Mucosa of descending colon (tissue), 3 donors: Measurements from ENCODE around the gene POLR3A. TPM values are rescaled to one million over a fixed set of nuclear protein-coding genes. Genes with fewer than 3 reads are reported as not detected.

Experiments
- ATAC-seq: fragments of 200-7000 bp; cut with Tn5 transposase; one replicate; pipeline ENCODE4 v1.9.1; 2020; ENCODE audit warnings: mild to moderate bottlenecking, moderate library complexity
- DNase-seq, 3 donors: peaks; one replicate each; pipeline ENCODE4 v3.0.0-alpha.2; 2020
- H3K36me3 ChIP-seq: fragments of 200-600 bp; one replicate; pipeline ENCODE4 v1.8.0; 2021; ENCODE audit warnings: low read depth, mild to moderate bottlenecking
- H3K4me1 ChIP-seq: fragments of 200-600 bp; one replicate; pipeline ENCODE4 v1.8.0; 2021; ENCODE audit warnings: low read depth, mild to moderate bottlenecking
- H3K4me3 ChIP-seq: fragments of 200-600 bp; one replicate; pipeline ENCODE4 v1.8.0; 2021; ENCODE audit warnings: mild to moderate bottlenecking
- H3K9me3 ChIP-seq: fragments of 200-600 bp; one replicate; pipeline ENCODE4 v1.8.0; 2021; ENCODE audit warnings: mild to moderate bottlenecking
- intact Hi-C, 2 donors: fragments of 100-400 bp; cut with DNase I in 1 of 2; cut with micrococcal nuclease in 1 of 2; formaldehyde crosslinking; loops; one replicate each; pipeline versions ENCODE4 v1.11.0 to v1.11.1; 2022; cut with DNase I, micrococcal nuclease
- total RNA-seq, 3 donors: library from RNA; stranded (reverse); fragmentation: NEBNext Ultra II Directional in 2 of 3; extraction: Animal tissue kit (Norgen Biotek cat#: 25700) in 2 of 3; gene quantifications; one replicate each; pipeline versions ENCODE4 v1.2.1 to v1.2.4, GENCODE V29; 2021 to 2023
- TF ChIP-seq, protein P1 (sequence below): fragments of 200-600 bp; IDR thresholded peaks from one replicate; pipeline ENCODE4 v1.8.0; 2022; ENCODE audit warnings: antibody characterized with exemption, mild to moderate bottlenecking
- donor health status: DM: no; HTN: no; CAD: no; lungs with moderate emphysema.
- donor health status: DM: no; HTN: no; CAD: no.
- donor health status: DM: no; HTN: yes; CAD: no.

Gene POLR3A
- total RNA-seq, 3 donors from 2014 or later: 13.9 to 14.1 (median 14.1) TPM

DNA sequence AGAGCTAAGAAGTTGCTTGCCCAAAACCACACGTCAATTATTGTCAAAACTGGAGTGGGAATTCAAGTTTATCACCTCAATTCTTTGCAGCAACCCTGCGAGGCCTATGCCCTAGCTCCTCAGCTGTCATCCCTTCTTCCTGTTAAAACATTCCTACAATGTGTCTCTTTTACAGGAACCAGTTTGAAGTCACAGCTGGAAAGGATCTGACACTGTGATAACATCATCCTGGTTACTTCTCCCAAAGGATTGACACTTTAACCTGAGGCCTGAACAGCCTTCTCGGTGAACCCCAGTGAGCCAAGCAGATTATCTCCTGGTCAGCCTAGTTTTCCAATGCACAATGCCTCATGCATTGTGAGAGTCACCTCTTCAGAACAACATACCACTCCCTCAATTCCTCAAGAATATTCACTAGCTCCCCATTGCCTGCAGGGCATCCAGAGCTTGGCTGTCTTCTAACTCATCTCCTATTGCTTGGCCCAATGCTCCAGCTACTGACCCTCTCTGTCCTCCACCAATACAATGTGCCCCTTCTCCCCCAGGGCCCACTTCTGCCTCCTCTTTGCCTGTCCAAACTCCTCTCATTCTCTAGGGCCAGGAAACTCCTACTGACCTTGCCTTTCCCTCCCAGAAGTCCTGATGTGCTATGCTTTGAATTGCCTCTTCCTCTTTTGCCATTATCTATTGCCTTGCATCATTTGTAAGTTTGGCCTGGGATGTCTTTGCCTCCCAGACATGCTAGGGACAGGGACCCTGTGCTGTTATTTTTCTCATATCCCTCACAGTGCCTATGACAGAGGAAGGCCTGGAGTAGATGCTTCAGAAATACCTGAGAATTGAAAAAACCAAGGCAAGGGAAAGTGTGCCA, 92.4 kb downstream of the POLR3A start:
- no peaks in the 10 kb centered on the region for H3K4me1 ChIP-seq
- intact Hi-C loops: no loop called here
- no peak for ATAC-seq

DNA sequence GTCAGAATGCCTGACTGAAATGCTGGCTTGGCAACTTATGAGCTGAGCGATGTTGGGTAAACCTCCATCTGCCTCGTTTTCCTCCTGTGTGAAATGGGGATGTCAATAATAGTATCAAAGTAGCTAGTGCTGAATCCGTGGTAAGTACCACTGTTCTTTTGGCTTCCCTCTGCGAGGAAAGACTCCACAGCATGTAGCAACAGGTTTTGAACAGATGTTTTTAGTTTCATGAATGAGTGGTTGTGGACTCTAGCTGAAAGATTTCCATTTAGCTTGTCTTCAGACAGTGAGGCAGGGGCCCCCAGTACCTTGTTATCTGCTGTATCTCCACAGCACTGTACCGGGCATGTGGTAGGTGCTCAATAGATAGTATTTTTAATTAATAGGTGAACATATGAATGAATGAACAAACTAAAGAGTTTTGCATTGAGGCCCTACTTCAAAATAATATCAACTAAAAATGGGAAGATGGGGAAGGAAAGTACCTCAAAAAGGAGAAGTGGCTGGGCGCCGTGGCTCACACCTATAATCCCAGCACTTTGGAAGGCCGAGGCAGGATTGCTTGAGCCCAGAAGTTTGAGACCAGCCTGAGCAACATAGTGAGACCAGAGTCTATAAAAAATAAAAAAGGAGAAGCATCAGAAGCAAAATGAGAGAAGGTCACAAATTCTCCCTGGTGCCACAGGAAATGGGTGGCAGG, 97.1 kb downstream of the POLR3A start:
- TF ChIP-seq, protein P1, sequence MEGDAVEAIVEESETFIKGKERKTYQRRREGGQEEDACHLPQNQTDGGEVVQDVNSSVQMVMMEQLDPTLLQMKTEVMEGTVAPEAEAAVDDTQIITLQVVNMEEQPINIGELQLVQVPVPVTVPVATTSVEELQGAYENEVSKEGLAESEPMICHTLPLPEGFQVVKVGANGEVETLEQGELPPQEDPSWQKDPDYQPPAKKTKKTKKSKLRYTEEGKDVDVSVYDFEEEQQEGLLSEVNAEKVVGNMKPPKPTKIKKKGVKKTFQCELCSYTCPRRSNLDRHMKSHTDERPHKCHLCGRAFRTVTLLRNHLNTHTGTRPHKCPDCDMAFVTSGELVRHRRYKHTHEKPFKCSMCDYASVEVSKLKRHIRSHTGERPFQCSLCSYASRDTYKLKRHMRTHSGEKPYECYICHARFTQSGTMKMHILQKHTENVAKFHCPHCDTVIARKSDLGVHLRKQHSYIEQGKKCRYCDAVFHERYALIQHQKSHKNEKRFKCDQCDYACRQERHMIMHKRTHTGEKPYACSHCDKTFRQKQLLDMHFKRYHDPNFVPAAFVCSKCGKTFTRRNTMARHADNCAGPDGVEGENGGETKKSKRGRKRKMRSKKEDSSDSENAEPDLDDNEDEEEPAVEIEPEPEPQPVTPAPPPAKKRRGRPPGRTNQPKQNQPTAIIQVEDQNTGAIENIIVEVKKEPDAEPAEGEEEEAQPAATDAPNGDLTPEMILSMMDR: no peak
- intact Hi-C loops: no loop called here
- H3K9me3 ChIP-seq: no peaks in the 10 kb centered on the region
- H3K4me3 ChIP-seq: no peak overlapping the region
- no peaks in the 10 kb centered on the region for H3K36me3 ChIP-seq
- DNase-seq: no peak
- H3K4me1 ChIP-seq: no peaks in the 10 kb centered on the region
- no peak for ATAC-seq

More for the DNA sequence above, 92.4 kb downstream of the POLR3A start:
- Histone ChIP-seq H3K9me3 (no peaks in the 10 kb centered on the region), H3K36me3 (no peaks in the 10 kb centered on the region), H3K4me3 (no peak overlapping the region)
- TF ChIP-seq, protein P1: no peak
- no peak for DNase-seq

DNA sequence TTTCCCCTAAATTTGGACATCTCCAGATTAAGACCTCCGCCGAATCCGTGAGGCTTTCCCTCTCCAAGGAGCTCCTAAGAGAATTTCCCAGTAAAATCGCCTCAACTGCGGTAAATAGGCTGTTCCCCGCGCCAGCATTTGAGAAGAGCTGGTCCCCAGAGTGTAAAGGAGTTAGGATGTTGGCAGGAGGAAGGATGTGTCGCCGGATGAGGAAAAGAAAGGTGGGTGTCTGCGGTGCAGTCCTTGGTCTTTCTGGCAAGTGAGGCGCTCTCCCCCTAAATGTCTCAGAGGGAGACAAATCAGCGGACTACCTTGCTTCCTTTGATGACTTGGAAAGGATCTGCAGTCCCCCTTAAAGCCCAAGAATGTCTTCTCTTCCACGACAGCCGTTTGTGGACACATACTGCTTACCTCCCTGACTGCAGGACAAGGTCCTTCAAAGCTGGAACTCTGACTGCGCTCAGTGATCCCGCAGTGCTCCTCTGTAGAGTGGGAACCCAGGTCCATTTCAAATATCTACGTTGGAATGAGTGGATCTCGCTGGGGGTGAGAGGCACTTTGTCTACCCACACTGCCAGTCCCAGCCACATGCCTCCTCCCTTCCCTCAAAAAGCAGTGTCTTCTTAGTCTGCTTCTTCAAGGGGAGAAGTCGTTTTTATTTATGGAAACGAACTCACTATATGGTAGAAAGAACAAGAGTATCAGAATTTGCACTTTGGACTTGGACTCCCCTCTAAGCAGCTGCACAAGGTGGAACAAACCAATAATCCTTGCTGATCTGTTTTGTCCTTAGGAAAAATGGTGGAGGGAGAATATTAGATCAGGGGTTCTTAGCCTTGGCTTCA, 101.7 kb downstream of the POLR3A start:
- Histone ChIP-seq H3K36me3 (no peaks in the 10 kb centered on the region), H3K4me3 (no peak overlapping the region), H3K9me3 (no peaks in the 10 kb centered on the region), H3K4me1 (peaks cover 7% of the 10 kb centered on the region)
- ATAC-seq: no peak
- intact Hi-C loops: no loop called here
- TF ChIP-seq, protein P1: no peak
- DNase-seq: no peak

DNA sequence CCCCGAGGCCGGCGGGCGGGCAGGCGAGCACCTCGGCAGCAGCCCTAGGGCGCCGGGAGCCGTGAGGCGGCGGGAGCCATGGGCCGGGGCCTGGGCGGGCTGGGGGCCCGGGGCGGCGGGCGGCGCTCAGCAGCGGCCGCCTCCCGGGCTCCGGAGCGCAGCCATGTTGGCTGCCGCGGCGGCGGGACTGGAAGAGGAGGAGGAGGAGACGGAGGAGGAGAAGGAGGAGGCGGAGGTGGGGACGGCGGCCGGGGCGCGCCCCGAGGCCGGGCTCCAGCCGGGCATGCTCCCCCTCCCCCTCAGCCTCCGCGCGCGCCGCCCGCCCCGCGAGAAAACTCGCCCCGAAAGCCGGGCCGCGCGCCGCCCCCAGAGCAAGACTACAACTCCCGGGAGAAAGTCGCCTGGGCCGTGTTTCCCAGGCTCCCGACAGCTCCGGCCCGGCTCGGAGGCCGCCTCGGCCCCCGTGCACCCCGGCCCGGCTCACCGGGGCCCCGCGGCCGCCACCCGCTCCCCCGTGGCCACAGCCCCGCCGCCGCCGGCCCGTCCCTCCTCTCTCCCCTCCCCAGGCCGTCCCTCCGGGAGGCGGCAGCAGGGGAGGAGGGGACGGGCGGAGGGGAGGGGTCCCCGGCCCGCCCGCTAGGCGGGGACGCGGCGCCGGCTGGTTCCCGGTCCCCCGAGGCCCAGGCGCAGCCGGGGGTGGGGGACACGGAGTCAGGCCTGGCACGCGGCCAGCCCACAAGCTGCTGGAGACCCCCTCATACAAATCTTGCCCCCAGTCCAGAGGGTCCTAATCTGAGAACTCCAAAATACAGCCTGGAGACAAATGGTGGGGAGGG, 102.5 kb downstream of the POLR3A start, which contains the start of gene DLG5:
DLG5 (minus strand) TSS at position 190 of the 836 bp plus-strand sequence. CDS start 235 bp downstream, outside the sequence.
- no peaks in the 10 kb centered on the region for H3K36me3 ChIP-seq
- TF ChIP-seq, protein P1: no peak
- H3K9me3 ChIP-seq: no peaks in the 10 kb centered on the region
- ATAC-seq (peak; percentile 91), DNase-seq (peak; percentile 73 to 82 (median 75))
- peak within 1 kb of the TSS; percentile 61 for H3K4me3 ChIP-seq
- peaks cover 7% of the 10 kb centered on the region for H3K4me1 ChIP-seq
- intact Hi-C loops: no loop called here
